Loucy (cell line): Measurements from ENCODE around the gene MICU1.
"Not testable (repeated sequence)": the region's sequence is repeated elsewhere in the genome, so short reads cannot be mapped to it uniquely, and the experiment has no call there.

Experiments used
- H2AFZ ChIP-seq: fragments of 200-600 bp; sonication (generic); 2 replicates; pipeline ENCODE4 v1.6.0; 2016; ENCODE audit warnings: antibody characterized with exemption, mild to moderate bottlenecking, low read length, moderate library complexity
- H3F3A ChIP-seq: fragments of 200-600 bp; 2 replicates; pipeline ENCODE4 v1.6.0; 2016; ENCODE audit warnings: antibody characterized with exemption, low read depth, mild to moderate bottlenecking
- H3K27me3 ChIP-seq: fragments of 200-600 bp; sonication (generic); 2 replicates; pipeline ENCODE4 v1.6.1; 2014; ENCODE audit warnings: low read length, mild to moderate bottlenecking; ENCODE audit not compliant: insufficient read depth, poor library complexity, severe bottlenecking
- H3K36me3 ChIP-seq: fragments of 200-600 bp; sonication (generic); 2 replicates; pipeline ENCODE4 v1.6.1; 2016; ENCODE audit warnings: low read length; ENCODE audit not compliant: insufficient read depth
- H3K4me1 ChIP-seq: fragments of 200-600 bp; sonication (generic); 2 replicates; pipeline ENCODE4 v1.5.1; 2014; ENCODE audit warnings: low read length, mild to moderate bottlenecking; ENCODE audit not compliant: insufficient read depth, poor library complexity, severe bottlenecking
- H3K4me2 ChIP-seq: fragments of 200-600 bp; sonication (generic); 2 replicates; pipeline ENCODE4 v1.6.0; 2014; ENCODE audit warnings: antibody characterized with exemption, low read length, low read depth, mild to moderate bottlenecking; ENCODE audit not compliant: poor library complexity, severe bottlenecking
- H3K4me3 ChIP-seq: fragments of 200-600 bp; sonication (generic); 2 replicates; pipeline ENCODE4 v1.5.1; 2014; ENCODE audit warnings: low read length, mild to moderate bottlenecking, mixed read lengths; ENCODE audit not compliant: poor library complexity, severe bottlenecking
- H3K79me2 ChIP-seq: fragments of 200-600 bp; sonication (generic); 2 replicates; pipeline ENCODE4 v1.6.1; 2014; ENCODE audit warnings: low read length; ENCODE audit not compliant: insufficient read depth
- H3K9ac ChIP-seq: fragments of 200-600 bp; sonication (generic); 2 replicates; pipeline ENCODE4 v1.6.0; 2014; ENCODE audit warnings: mild to moderate bottlenecking, low read depth, low read length, moderate library complexity; ENCODE audit not compliant: poor library complexity, severe bottlenecking
- H3K9me2 ChIP-seq: fragments of 200-600 bp; sonication (generic); replicated peaks from 2 replicates; pipeline ENCODE4 v1.6.1; 2016; ENCODE audit warnings: low read depth, low read length, mixed read lengths
- H3K9me3 ChIP-seq: fragments of 200-600 bp; sonication (generic); 2 replicates; pipeline ENCODE4 v1.6.1; 2014; ENCODE audit warnings: mild to moderate bottlenecking, antibody characterized with exemption, low read length, low read depth; ENCODE audit not compliant: insufficient read depth
- H4K20me1 ChIP-seq: fragments of 200-600 bp; sonication (generic); 2 replicates; pipeline ENCODE4 v1.6.0; 2014; ENCODE audit warnings: antibody characterized with exemption, low read length, mild to moderate bottlenecking; ENCODE audit not compliant: insufficient read depth, poor library complexity, severe bottlenecking
- CTCF ChIP-seq: fragments of 200-600 bp; sonication (generic); conservative IDR thresholded peaks from 2 replicates; pipeline ENCODE4 v1.5.1; 2014; ENCODE audit warnings: mild to moderate bottlenecking, antibody characterized with exemption, low read length
- EZH2phosphoT487 ChIP-seq: fragments of 200-600 bp; IDR thresholded peaks from 2 replicates; pipeline ENCODE4 v1.6.1; 2018; ENCODE audit warnings: antibody characterized with exemption, mild to moderate bottlenecking, moderate library complexity, borderline replicate concordance

Gene MICU1

GRCh38 chr10:72455889-72456595 is 169.8 kb downstream of the MICU1 start:
- Histone ChIP-seq H3K4me3 (no peak overlapping the region), H3K9me3 (no peaks in the 10 kb centered on the region), H2AFZ (no peak overlapping the region), H3K9me2 (no peaks in the 10 kb centered on the region), H3K4me2 (no peak overlapping the region), H4K20me1 (no peaks in the 10 kb centered on the region), H3K79me2 (no peaks in the 10 kb centered on the region), H3K4me1 (peaks cover 7% of the 10 kb centered on the region), H3K27me3 (no peaks in the 10 kb centered on the region), H3K9ac (no peak overlapping the region), H3F3A (no peaks in the 10 kb centered on the region), H3K36me3 (no peaks in the 10 kb centered on the region)
- TF ChIP-seq CTCF: no peak
- no peak for TF ChIP-seq EZH2phosphoT487

- Histone ChIP-seq H3K4me1 (no peaks in the 10 kb centered on the region), H3K9me2 (no peaks in the 10 kb centered on the region), H3K36me3 (no peaks in the 10 kb centered on the region), H3K27me3 (no peaks in the 10 kb centered on the region), H4K20me1 (no peaks in the 10 kb centered on the region), H3K9ac (no peak overlapping the region), H3K79me2 (no peaks in the 10 kb centered on the region), H3K4me2 (no peak overlapping the region), H3K4me3 (no peak overlapping the region), H3F3A (no peaks in the 10 kb centered on the region), H2AFZ (no peak overlapping the region), H3K9me3 (no peaks in the 10 kb centered on the region)
- TF ChIP-seq CTCF: no peak
These were observed 175.9 kb downstream of the MICU1 start for GRCh38 chr10:72449941-72450441.

DNA sequence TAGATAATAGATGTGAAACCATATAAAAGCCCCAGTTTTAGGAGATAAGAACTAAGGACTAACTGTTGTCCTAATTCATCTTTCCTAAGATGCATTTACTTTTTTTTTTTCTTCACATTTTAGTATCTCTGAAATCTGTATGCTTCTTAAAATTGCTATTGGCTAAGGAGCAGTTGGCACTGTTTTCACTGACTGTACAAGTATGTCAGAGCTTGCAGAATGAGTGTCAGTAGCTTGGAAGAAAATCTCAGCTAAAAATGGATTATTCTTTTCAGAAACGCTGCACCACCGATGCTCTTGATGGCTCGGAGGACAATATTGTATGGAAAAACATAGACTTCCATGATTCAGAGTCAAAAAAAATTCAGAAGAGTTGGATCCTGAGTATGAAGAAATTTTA is 180.0 kb downstream of the MICU1 start:
- Histone ChIP-seq H3K4me2 (no peak overlapping the region), H3K27me3 (no peaks in the 10 kb centered on the region)

GRCh38 chr10:72442969-72443368 is 182.9 kb downstream of the MICU1 start:
- not testable (repeated sequence) for H2AFZ ChIP-seq, H3K9me3 ChIP-seq, H3K79me2 ChIP-seq, H3F3A ChIP-seq, H3K36me3 ChIP-seq, H3K27me3 ChIP-seq, H3K4me1 ChIP-seq, H3K4me3 ChIP-seq, H3K9ac ChIP-seq, H3K9me2 ChIP-seq, H4K20me1 ChIP-seq, H3K4me2 ChIP-seq

More for the DNA sequence above, 180.0 kb downstream of the MICU1 start:
- no peak overlapping the region for H2AFZ ChIP-seq
- no peaks in the 10 kb centered on the region for H3K36me3 ChIP-seq
- H4K20me1 ChIP-seq: no peaks in the 10 kb centered on the region
- H3K79me2 ChIP-seq: no peaks in the 10 kb centered on the region
- no peaks in the 10 kb centered on the region for H3K9me3 ChIP-seq
- H3K9ac ChIP-seq: no peak overlapping the region
- H3K4me3 ChIP-seq: no peak overlapping the region
- no peaks in the 10 kb centered on the region for H3F3A ChIP-seq
- TF ChIP-seq CTCF (no peak), EZH2phosphoT487 (no peak)
- no peaks in the 10 kb centered on the region for H3K9me2 ChIP-seq
- H3K4me1 ChIP-seq: no peaks in the 10 kb centered on the region
